HG03175 (cell line): ENCODE data around the gene MBD2.
"Not testable (repeated sequence)": the region's sequence is repeated elsewhere in the genome, so short reads cannot be mapped to it uniquely, and the experiment has no call there.

Experiments used
- ATAC-seq: cut with Tn5 transposase; IDR thresholded peaks from one replicate; pipeline ENCODE4 v1.9.1; 2021; ENCODE audit warnings: mild to moderate bottlenecking, moderate library complexity; ENCODE audit not compliant: unreplicated experiment

Gene MBD2, protein sequence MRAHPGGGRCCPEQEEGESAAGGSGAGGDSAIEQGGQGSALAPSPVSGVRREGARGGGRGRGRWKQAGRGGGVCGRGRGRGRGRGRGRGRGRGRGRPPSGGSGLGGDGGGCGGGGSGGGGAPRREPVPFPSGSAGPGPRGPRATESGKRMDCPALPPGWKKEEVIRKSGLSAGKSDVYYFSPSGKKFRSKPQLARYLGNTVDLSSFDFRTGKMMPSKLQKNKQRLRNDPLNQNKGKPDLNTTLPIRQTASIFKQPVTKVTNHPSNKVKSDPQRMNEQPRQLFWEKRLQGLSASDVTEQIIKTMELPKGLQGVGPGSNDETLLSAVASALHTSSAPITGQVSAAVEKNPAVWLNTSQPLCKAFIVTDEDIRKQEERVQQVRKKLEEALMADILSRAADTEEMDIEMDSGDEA

DNA sequence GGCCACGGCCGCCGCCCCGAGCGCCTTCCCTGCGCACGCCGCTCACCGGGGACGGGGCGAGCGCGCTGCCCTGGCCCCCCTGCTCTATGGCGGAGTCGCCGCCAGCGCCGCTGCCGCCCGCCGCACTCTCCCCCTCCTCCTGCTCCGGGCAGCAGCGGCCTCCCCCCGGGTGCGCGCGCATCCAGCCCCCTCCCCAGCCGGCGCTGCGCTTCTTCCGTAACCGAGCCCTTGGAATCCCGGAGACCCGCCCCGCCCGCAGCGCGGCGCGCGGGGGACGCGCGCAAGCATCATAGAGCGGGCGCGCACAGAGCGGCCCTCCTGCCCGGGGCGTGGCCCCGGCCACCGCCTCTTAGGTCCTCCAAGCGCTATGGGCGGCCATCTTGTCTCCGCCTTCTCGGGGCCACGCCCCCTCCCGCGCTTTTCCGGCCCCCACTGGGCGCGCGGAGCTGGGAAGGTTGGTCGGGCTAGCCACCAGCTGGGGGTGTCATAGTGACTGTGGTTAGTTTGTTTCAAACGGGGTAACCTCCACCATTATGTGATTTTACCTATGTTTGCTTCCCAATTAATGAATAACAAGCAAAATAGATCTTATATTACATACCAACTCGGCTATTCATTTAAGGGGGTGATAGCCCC lies at the start of gene MBD2:
Gene MBD2, minus strand, starts transcription at position 291 of the 636 bp plus-strand sequence. Its CDS starts 110 bp downstream, at position 181.
- peak; percentile 87 for ATAC-seq

DNA sequence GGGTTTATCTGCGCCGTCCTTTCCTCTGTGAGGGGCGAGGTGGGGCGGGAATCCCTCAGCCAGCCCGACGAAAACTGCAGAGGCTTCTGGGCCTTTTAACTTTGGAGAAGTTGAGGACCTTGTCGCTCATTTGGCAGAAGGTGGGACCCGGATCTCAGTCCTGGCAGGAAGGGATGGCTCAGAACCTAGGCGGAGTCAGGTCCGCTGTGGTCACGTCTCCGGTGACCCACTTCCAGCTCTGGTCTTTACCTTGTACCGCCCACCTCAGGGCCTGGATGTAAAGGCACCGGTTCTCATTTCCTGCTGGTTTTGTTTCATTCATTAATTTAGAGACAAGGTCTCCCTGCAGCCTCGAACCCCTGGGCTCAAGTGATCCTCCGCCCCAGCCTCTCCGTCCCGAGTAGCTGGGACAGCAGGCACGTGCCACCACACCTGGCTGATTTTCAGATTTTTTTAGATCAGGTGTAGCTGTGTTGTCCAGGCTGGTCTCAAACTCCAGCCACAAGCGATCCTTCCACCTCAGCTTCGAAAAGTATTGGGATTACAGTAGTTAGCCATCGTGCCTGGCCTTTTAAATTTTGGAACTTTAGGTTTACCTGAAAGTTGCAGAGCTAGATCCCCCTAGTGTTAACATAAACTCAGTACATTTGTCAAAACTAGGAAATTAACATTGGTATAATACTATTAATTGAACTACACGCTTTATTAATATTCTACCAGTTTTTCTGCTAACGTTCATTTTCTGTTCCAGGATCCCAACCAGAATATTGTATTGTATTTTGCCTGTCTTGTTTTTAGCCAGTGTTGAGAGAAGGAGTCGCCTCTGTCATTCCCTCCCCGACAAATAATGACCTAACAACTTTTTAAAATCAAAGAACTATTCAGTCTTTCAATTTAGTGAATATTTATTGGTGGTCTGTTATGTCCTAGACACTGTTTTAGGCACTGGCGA lies 45.7 kb upstream of the MBD2 start:
- peak; percentile 48 for ATAC-seq

DNA sequence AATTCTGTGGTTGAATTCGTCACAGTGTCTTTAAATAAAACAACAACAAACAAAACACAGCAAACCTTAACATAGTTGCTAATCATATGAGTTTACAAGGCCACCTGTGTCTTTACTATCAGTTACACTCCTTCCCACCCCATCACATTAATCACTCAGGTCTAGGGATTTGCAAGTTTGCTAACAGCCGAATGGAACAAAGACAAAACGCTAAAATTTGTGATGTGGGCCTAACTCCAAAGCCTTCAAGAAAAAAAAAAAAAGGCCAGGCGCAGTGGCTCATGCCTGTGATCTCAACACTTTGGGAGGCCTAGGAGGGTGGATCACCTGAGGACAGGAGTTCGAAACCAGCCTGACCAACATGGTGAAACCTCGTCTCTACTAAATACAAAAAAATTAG lies 44.3 kb upstream of the MBD2 start:
- ATAC-seq = no peak

DNA sequence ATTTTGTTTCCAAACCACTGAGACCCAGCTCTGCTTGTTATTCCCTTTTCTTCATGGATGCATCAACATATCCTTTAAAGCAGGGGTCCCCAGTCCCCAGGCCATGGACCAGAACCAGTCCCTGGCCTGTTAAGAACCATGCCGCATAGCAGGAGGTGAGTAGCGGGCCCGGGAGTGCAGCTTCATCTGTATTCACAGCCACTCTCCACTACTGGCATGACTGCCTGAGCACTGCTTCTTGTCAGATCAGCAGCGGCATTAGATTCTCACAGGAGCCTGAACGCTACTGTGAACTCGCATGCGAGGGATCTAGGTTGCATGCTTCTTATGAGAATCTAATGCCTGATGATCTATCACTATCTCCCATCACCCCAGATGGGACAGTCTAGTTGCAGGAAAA lies 43.2 kb upstream of the MBD2 start:
- ATAC-seq = no peak

DNA sequence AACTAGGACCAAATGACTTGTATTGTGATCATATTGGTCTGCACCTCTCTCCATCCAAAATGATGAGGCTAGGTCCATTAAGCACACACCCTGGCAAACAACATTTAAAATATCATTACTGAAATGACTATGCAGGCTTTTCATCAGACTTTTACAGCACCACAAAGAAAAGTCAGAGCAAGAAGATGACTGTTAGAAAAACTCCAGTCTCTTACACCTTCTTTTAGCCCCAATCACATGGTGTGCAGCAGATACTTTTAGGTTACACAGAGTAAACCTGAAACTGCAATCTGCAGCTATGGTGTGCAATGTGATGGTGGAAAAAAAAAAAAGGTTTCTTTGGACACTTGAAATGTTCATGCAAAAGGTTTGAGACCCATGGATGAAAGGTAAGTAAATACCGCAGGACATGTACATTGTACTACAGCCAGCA lies 39.5 kb upstream of the MBD2 start:
- ATAC-seq = peak; percentile 77

DNA sequence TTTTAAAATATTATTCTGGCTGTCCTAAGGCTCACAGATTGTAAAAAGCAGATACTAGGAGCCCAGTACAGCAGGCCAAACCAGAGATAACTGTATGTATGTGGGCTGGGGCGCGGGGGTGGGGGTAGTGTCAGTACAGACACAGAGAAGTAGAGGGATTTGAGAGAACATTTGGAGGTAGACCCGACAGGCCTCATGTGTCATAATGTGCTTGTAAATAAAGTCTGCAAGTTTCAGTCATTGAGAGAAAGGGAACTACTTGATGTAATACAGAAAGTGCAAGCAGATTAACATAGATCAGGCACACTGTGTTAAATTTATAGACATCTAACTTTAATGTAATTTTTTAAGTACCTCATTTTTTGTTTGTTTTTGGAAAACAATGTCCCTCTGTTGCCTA lies 37.4 kb upstream of the MBD2 start:
- peak; percentile 72 for ATAC-seq

DNA sequence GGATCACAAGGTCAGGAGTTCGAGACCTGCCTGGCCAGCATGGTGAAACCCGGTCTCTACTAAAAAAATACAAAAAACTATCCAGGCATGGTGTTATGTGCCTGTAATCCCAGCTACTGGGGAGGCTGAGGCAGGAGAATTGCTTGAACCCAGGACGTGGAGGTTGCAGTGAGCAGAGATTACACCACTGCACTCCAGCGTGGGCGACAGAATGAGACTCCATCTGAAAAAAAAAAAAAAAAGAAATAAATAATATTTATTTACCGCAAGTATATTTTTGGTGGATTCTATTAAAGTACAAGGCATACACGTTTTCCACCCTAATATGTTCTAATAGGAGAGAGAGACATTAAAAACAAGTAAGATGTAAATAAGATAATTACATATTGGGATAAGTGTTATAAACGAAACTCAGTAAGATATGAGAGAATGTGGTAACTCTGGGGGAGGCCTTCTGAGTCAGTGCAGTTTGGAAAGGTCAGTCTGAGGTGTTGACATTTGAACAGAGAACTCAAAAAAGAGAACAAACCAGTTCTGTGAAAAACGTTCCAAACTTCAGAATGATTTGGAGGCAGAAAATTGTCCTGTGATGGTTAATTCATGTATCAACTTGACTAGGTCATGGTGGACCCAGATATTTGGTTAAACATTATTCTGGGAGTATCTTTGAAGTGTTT lies 36.1 kb upstream of the MBD2 start:
- peak; percentile 35 for ATAC-seq

DNA sequence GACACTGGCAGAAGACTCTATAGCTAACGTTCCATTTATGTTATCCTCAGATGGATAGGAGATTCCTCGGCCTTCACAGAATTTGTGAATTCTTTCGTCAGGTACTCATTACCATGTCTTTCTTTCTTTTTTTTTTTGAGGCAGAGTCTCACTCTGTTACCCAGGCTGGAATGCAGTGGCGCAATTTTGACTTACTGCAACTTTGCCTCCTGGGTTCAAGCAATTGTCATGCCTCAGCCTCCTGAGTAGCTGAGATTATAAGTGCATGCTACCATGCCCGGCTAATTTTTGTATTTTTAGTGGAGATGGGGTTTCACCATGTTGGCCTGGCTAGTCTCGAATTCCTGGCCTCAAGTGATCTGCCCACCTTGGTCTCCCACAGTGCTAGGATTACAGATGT lies 33.3 kb upstream of the MBD2 start:
- not testable (repeated sequence) for ATAC-seq

DNA sequence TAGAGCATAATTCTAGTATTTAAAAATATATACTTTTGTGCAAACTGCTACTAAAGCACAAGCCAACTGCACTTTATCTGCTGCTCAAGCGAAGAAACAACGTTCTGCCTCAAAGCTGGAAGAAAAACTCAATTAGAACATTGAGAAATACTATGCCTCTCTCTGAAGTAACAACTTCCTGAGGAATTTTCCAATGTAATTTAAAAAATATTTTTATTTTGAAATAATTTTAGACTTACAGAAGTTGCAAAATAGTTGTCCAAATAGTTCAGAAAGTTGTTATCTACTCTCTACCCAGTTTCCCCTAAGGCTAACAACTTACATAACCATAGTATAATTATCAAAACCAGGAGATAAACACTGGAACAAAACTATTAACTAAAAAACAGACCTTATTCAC lies 32.5 kb upstream of the MBD2 start:
- ATAC-seq = no peak

DNA sequence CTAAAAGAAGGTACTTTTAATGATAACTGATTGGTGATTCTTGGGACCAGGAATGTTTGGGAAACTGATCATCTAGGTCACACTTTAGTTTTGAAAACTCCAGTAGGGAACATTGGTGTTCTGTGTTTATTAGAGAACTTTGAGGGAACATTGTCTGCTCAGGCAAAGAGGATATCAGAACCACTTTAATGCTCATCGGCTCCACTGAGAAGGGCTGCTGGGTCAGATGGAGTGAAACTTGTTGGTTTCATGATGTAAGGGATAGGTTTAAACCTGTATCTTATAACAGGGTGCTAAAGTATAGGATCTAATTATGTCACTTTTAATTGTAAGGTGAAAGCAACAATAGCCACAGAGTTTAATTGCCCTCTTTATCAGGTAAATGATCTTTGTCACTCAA lies 30.7 kb upstream of the MBD2 start:
- ATAC-seq = no peak

DNA sequence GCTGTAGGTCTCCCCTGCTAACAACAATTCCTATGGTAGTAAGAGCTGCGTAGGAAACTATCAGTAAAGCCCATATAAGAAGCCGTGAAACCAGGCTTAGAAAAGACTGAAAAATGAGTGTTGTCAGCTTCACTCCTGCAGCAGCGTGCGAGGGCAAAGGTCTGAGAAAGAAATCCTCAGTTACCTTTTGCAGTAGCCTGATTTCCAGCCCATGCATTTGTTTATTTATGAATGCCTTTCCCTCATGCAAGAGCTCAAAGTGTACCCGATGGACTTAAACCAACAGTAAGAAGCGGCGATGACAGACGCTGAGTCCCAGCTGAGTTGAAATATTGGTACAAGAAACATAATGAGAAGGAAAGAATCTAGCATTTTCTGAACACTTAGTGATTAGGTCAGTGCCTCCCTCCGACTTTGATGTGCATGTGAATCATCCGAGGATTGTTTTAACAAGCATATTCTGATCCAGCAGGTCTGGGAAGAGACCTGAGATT lies 29.8 kb upstream of the MBD2 start:
- no peak for ATAC-seq

DNA sequence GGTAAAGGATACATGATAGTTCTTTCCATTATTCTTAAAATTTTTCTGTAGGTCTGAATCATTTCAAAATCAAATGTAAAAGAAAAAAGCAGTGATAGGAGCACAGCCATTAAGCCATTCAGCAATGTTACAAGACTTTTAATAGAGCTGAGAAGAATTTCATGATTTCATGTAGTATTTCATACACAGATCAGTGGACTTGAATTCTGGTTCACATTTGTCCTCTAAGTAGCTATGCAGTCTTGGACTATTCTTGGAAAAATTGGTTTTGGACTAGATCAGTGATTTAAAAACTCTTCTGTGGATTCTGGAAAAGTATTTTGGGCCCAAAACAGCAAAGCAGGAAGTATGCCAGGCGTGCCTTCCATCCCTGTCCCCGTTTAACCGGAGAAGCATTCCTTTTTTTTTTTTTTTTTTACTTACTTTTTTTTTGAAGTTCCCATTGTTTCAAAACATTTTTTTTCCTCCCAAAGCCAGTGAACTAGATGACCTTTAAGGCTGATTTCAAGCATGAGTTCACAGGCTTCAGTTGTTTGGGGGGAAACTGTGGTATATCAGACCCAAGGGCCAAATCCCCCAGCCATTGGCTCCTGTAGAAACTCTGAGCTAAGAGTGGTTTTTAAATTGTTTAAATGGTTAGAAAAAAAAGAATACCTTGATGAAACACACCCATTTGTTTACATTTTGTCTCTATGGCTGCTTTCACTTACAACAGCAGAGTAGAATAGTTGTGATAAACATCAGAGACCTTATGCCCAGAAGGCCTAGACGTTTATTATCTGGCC lies 27.3 kb upstream of the MBD2 start:
- ATAC-seq = no peak

DNA sequence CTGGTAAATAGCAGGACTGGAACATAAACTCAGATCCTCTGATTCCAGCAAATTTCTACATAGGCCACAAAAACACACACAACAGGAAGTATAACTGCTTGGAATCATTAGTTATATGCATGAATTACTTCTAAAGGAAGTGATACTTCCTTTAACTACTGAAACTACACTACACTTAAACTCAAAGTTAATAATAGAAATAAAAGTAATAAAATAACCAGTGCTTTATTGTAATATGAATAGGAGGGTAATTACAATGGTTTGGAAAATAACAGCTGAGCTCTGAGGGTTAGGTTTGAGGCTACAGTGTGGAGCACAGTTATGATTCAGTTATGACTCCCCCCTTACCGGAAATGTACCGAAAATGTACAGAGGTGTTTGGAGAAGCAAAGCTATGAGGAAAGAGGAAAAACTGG lies 26.4 kb upstream of the MBD2 start:
- ATAC-seq = peak; percentile 87

DNA sequence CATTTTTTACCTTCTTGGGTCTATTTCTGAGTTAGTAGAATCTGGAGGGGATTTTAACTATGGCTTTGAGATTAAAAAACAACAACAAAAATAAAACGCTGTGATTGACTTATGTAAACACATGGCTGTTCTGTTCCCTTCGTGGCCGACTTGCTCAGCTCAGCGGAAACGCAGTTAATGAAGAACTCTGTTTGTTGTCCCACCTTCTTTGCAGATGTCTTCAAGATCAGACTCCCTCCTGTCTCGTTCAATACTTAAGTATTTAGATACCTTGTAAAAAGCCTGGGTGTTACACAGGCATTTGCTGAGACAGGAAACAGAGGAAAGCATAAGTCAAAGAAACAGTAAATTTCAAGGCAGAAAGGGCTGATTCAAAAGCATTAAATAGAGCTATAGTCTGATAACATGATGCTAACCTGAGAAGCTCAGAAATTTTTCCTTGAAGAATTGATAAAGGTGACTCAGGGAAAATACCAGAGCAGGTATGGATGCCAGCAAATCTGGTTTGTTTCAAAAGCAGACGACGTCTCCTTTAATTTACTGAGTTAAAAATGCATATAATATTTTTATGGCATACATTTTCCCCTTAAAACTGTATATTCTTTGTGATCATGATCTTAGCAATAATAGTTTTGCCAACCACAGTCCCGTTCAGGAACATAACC lies 23.2 kb upstream of the MBD2 start:
- ATAC-seq = no peak

DNA sequence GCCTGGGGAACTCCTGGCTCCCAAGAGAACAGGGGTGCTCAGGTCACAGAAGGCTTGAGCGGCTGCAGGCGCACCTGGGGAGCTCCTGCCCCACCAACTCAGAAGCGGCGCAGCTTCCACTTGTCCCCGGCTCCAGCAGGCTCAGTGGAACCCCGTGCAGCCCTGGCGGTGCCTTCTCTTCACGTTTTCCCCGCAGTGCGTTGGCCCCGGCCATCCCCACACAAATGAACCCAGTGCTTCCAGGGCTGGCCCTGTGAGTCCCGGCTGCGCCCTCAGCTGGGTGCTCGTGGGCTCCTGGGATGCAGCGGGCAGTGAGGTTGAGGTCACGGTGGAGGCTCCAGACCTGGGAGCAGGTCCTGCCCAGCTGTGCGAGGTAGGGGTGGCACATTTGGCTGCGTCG lies 17.9 kb upstream of the MBD2 start:
- ATAC-seq = no peak

DNA sequence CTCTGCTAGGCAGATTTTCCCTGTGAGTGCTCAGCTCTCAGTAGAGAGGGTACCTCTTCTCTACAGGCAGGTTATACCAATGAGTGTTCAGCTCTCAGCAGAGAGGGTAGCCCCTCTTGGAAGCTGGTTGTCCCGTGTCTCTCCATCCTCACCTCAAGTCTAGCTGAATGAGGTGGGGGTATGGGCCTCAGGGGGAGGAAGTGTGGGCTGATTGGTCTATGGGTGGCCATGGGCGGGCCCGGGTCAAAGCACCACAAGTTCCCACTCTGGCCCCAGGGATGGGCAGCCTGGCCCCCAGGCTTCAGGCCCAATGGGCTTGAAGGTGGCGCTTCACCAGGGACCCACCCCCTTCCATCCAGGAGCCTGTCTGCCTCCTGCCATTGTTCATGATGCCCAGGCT lies 17.0 kb upstream of the MBD2 start:
- ATAC-seq = no peak

DNA sequence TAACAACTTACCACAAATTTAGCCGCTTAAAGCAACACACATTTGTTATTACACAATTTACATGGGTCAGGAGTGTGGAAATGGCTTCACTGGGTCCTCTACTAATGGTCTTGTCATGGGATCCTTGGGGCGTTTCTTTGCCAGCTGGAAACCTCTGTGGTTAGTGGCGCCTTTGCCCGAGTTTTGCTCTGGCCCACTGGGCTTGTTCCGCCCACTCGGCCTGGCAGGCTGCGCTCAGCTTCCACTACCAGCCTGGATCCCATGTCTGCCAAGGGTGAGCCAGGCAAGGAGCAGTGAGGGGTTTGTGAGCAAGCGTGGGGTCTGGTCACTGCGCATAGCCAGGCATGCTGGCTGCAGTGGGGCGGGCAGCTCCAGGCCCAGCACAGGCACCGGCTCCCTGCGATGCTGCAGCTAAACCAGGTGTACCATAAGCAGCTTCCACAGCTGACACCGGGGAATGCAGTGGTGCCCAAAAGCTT lies 16.2 kb upstream of the MBD2 start:
- no peak for ATAC-seq

DNA sequence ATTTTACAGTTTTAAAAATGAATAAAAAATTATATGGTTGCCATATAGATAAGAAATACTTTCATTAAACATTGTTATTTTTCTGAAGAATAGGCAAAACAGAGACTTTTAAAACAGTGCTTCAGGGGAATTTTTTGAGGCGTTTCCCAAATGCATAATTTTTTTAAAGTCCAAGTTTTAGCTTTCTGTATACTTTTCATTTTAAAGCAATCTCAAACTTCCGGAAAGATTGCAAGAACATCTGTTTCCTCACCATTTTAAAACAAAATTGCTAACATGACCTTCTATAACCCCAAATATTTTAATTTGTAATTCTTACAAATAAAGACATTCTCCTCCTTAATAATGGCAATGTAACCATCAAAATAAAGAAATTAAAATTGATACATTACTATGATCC lies 15.1 kb upstream of the MBD2 start:
- ATAC-seq = no peak

DNA sequence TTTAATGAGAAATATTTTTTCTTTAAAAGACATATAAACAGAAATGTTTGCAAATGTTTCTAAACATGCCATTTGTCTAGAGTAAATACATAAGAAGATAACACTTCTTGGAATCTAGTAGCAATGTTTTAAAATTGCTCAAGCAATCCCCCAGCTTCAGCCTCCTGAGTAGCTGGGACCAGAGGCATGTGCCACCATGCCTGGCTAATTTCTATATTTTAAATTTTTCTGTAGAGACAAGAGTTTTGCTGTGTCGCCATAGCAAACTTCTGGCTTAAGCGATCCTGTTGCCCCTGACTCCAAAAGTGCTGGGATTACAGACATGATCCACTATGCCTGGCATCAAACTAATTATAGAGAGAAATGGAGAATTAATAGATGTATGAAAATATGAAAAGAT lies 14.6 kb upstream of the MBD2 start:
- ATAC-seq = no peak
